Measurements from ENCODE around the gene ATP8B1.

DNA sequence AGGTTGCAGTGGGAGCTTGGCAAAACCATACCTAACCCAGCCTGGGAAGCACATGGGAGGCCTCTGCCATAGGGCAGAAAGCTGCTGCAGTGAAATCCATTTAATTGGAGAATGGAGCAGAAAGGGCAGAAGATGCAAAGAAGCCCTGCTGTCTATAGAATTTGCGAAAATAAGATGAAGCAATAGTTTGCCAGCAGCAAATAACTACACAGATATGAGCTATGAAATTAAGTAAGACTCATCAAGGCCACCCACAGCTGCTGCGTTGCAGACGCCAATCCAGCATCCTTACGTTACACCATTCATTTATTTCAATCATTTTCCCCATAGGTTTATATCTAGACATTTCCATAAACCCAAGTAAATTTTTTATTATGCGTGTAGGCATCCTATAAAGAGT lies 21.1 kb downstream of the ATP8B1 start:
- TF ChIP-seq CTCF (IDR thresholded peaks at IDR 0.05) (no peak), POLR2A (IDR thresholded peaks at IDR 0.05) (no peak), POLR2AphosphoS5 (IDR thresholded peaks at IDR 0.05) (no peak)
